Astrocyte (in vitro differentiated cells and primary cell): ENCODE results near the gene FRMD4A. TPM values are rescaled to one million over a fixed set of nuclear protein-coding genes. Genes with fewer than 3 reads are reported as not detected.

Source experiments
- DNase-seq: peaks from one replicate; pipeline ENCODE4 v3.0.0-alpha.2; 2010; ENCODE audit warnings: low read depth
- FAIRE-seq: peaks from 2 replicates; lab custom pipeline; 2011; peaks lifted over from hg19 to GRCh38; lab: Jason Lieb, UNC
- H2AFZ ChIP-seq: 2 replicates; pipeline ENCODE4 v1.6.0; 2012; ENCODE audit warnings: low read depth, low read length, inconsistent platforms
- H3K27ac ChIP-seq: 2 replicates; pipeline ENCODE4 v1.5.1; 2011; ENCODE audit warnings: low read depth, low read length, inconsistent platforms
- H3K27me3 ChIP-seq: 2 replicates; pipeline ENCODE4 v1.6.0; 2011; ENCODE audit warnings: low read length, inconsistent platforms; ENCODE audit not compliant: insufficient read depth
- H3K36me3 ChIP-seq: 2 replicates; pipeline ENCODE4 v1.5.1; 2011; ENCODE audit warnings: low read length, inconsistent platforms; ENCODE audit not compliant: insufficient read depth
- H3K4me1 ChIP-seq: 2 replicates; pipeline ENCODE4 v1.5.1; 2011; ENCODE audit warnings: low read length, inconsistent platforms; ENCODE audit not compliant: insufficient read depth
- H3K4me2 ChIP-seq: 2 replicates; pipeline ENCODE4 v1.6.0; 2012; ENCODE audit warnings: low read length, inconsistent platforms
- H3K4me3 ChIP-seq: 2 replicates; pipeline ENCODE4 v1.5.1; 2011; ENCODE audit warnings: low read depth, mild to moderate bottlenecking, low read length, inconsistent platforms; ENCODE audit not compliant: insufficient read depth
- H3K79me2 ChIP-seq: 2 replicates; pipeline ENCODE4 v1.6.0; 2012; ENCODE audit warnings: mild to moderate bottlenecking, low read length, inconsistent platforms; ENCODE audit not compliant: insufficient read depth
- H3K9ac ChIP-seq: 2 replicates; pipeline ENCODE4 v1.6.0; 2012; ENCODE audit warnings: mild to moderate bottlenecking, low read length, inconsistent platforms
- H3K9me3 ChIP-seq: 2 replicates; pipeline ENCODE4 v1.5.1; 2012; ENCODE audit warnings: low read depth, mild to moderate bottlenecking, low read length, inconsistent platforms; ENCODE audit not compliant: insufficient read depth
- H4K20me1 ChIP-seq: 2 replicates; pipeline ENCODE4 v1.6.0; 2012; ENCODE audit warnings: low read length, inconsistent platforms; ENCODE audit not compliant: insufficient read depth
- H3K27ac Mint-ChIP-seq: one replicate; pipeline ENCODE4 v1.8.0; 2021; ENCODE audit warnings: mild to moderate bottlenecking, mixed read lengths; ENCODE audit not compliant: unreplicated experiment
- H3K27me3 Mint-ChIP-seq: one replicate; pipeline ENCODE4 v1.8.0; 2021; ENCODE audit warnings: low read depth, mixed read lengths; ENCODE audit not compliant: unreplicated experiment
- H3K36me3 Mint-ChIP-seq: one replicate; pipeline ENCODE4 v1.8.0; 2021; ENCODE audit warnings: low read depth, mixed read lengths; ENCODE audit not compliant: unreplicated experiment
- H3K4me1 Mint-ChIP-seq: one replicate; pipeline ENCODE4 v1.8.0; 2021; ENCODE audit warnings: low read depth, mixed read lengths; ENCODE audit not compliant: unreplicated experiment
- H3K4me3 Mint-ChIP-seq: one replicate; pipeline ENCODE4 v1.8.0; 2021; ENCODE audit warnings: mild to moderate bottlenecking, moderate library complexity, mixed read lengths; ENCODE audit not compliant: unreplicated experiment
- H3K9me3 Mint-ChIP-seq: one replicate; pipeline ENCODE4 v1.8.0; 2021; ENCODE audit warnings: mild to moderate bottlenecking, mixed read lengths; ENCODE audit not compliant: unreplicated experiment
- CTCF ChIP-seq: IDR thresholded peaks from 2 replicates; pipeline ENCODE4 v1.5.1; 2011; ENCODE audit warnings: low read depth, mild to moderate bottlenecking, inconsistent platforms, low read length, moderate library complexity; ENCODE audit not compliant: insufficient read depth
- EZH2 ChIP-seq: IDR thresholded peaks from 2 replicates; pipeline ENCODE4 v1.6.1; 2012; ENCODE audit warnings: mild to moderate bottlenecking, low read length, inconsistent platforms; ENCODE audit not compliant: insufficient read depth
- total RNA-seq: library from RNA; stranded (reverse); gene quantifications from 2 replicates; pipeline ENCODE4 v1.2.1, GENCODE V29; 2021

FRMD4A gene
- total RNA-seq, 1 donor from 2014 or later: 82.5 TPM

- DNase-seq (peak; percentile 80), FAIRE-seq (no peak)
- peaks cover 11% of the 10 kb centered on the region for H3K36me3 Mint-ChIP-seq
- H3K36me3 ChIP-seq: no peaks in the 10 kb centered on the region
- peak overlapping the region; percentile 58 for H3K27ac ChIP-seq
- H3K9ac ChIP-seq: peak overlapping the region; percentile 3
- no peak overlapping the region for H3K4me3 ChIP-seq
- H3K4me2 ChIP-seq: peak overlapping the region; percentile 32
- TF ChIP-seq EZH2: no peak
- no peak for TF ChIP-seq CTCF
- H3K4me3 Mint-ChIP-seq: peak overlapping the region; percentile 42
- peaks cover 3% of the 10 kb centered on the region for H3K9me3 ChIP-seq
- no peak overlapping the region for H2AFZ ChIP-seq
- peaks cover 40% of the 10 kb centered on the region for H4K20me1 ChIP-seq
- peaks cover 11% of the 10 kb centered on the region for H3K4me1 ChIP-seq
- peak overlapping the region; percentile 81 for H3K27ac Mint-ChIP-seq
- H3K79me2 ChIP-seq: peaks cover 80% of the 10 kb centered on the region
- no peaks in the 10 kb centered on the region for H3K27me3 ChIP-seq
- peaks cover 3% of the 10 kb centered on the region for H3K9me3 Mint-ChIP-seq
- no peaks in the 10 kb centered on the region for H3K27me3 Mint-ChIP-seq
- H3K4me1 Mint-ChIP-seq: peaks cover 17% of the 10 kb centered on the region
These were observed 514.4 kb downstream of the FRMD4A start for GRCh38 chr10:13816195-13816925.

- H3K79me2 ChIP-seq: peaks cover 74% of the 10 kb centered on the region
- peaks cover 11% of the 10 kb centered on the region for H3K4me1 ChIP-seq
- TF ChIP-seq CTCF (no peak), EZH2 (no peak)
- Mint-ChIP-seq H3K4me3 (peak overlapping the region; percentile 42), H3K27me3 (no peaks in the 10 kb centered on the region), H3K4me1 (peaks cover 17% of the 10 kb centered on the region), H3K36me3 (peaks cover 11% of the 10 kb centered on the region), H3K27ac (peak overlapping the region; percentile 81), H3K9me3 (peaks cover 3% of the 10 kb centered on the region)
- peaks cover 3% of the 10 kb centered on the region for H3K9me3 ChIP-seq
- H3K4me2 ChIP-seq: peak overlapping the region; percentile 32
- peak overlapping the region; percentile 14 for H3K9ac ChIP-seq
- H4K20me1 ChIP-seq: peaks cover 41% of the 10 kb centered on the region
- H3K27ac ChIP-seq: peak overlapping the region; percentile 58
- FAIRE-seq (no peak), DNase-seq (peak; percentile 83)
- no peaks in the 10 kb centered on the region for H3K27me3 ChIP-seq
- H2AFZ ChIP-seq: no peak overlapping the region
- no peaks in the 10 kb centered on the region for H3K36me3 ChIP-seq
- no peak overlapping the region for H3K4me3 ChIP-seq
These were observed 515.0 kb downstream of the FRMD4A start for GRCh38 chr10:13815756-13816155.

GRCh38 chr10:13813550-13813949 lies 517.2 kb downstream of the FRMD4A start:
- Mint-ChIP-seq H3K27me3 (no peaks in the 10 kb centered on the region), H3K27ac (no peak overlapping the region), H3K4me3 (no peak overlapping the region), H3K36me3 (peaks cover 4% of the 10 kb centered on the region), H3K4me1 (peaks cover 31% of the 10 kb centered on the region), H3K9me3 (peaks cover 3% of the 10 kb centered on the region)
- Histone ChIP-seq H3K79me2 (peaks cover 60% of the 10 kb centered on the region), H3K4me3 (no peak overlapping the region), H3K9me3 (peaks cover 3% of the 10 kb centered on the region), H3K27me3 (no peaks in the 10 kb centered on the region), H3K4me1 (peaks cover 23% of the 10 kb centered on the region), H3K4me2 (no peak overlapping the region), H3K27ac (no peak overlapping the region), H4K20me1 (peaks cover 45% of the 10 kb centered on the region), H3K36me3 (peaks cover 4% of the 10 kb centered on the region), H3K9ac (no peak overlapping the region), H2AFZ (no peak overlapping the region)
- DNase-seq: no peak
- no peak for TF ChIP-seq CTCF
- TF ChIP-seq EZH2: no peak
- no peak for FAIRE-seq
